ENCODE data around the gene NT5C1B.

GRCh38 chr2:18518116-18519111, 71.0 kb downstream of the NT5C1B start:
- TF ChIP-seq, protein P1, sequence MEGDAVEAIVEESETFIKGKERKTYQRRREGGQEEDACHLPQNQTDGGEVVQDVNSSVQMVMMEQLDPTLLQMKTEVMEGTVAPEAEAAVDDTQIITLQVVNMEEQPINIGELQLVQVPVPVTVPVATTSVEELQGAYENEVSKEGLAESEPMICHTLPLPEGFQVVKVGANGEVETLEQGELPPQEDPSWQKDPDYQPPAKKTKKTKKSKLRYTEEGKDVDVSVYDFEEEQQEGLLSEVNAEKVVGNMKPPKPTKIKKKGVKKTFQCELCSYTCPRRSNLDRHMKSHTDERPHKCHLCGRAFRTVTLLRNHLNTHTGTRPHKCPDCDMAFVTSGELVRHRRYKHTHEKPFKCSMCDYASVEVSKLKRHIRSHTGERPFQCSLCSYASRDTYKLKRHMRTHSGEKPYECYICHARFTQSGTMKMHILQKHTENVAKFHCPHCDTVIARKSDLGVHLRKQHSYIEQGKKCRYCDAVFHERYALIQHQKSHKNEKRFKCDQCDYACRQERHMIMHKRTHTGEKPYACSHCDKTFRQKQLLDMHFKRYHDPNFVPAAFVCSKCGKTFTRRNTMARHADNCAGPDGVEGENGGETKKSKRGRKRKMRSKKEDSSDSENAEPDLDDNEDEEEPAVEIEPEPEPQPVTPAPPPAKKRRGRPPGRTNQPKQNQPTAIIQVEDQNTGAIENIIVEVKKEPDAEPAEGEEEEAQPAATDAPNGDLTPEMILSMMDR (IDR thresholded peaks at IDR 0.05; ENCODE audit: low read depth, low read length), result no peak
- TF ChIP-seq EZH2phosphoT487 (IDR thresholded peaks at IDR 0.05; ENCODE audit: low read depth), result no peak
